HFFc6 (cell line): Measurements from ENCODE around the gene COL4A1. TPM values are rescaled to one million over a fixed set of nuclear protein-coding genes. Genes with fewer than 3 reads are reported as not detected.
A peak's percentile ranks its signal among the peaks of the same experiment; 100 is the strongest.

ENCODE experiments used
- DNase-seq: peaks from one replicate; pipeline ENCODE4 v3.0.0-alpha.2; 2018
- H3K27ac Mint-ChIP-seq: 2 replicates; pipeline ENCODE4 v1.8.0; 2020; ENCODE audit warnings: mild to moderate bottlenecking, mixed read lengths
- H3K27me3 Mint-ChIP-seq: 2 replicates; pipeline ENCODE4 v1.8.0; 2021; ENCODE audit warnings: mild to moderate bottlenecking, moderate library complexity, mixed read lengths; ENCODE audit not compliant: insufficient read depth
- H3K36me3 Mint-ChIP-seq: 2 replicates; pipeline ENCODE4 v1.8.0; 2021; ENCODE audit warnings: low read depth, mixed read lengths
- H3K4me1 Mint-ChIP-seq: 2 replicates; pipeline ENCODE4 v1.8.0; 2020; ENCODE audit warnings: low read depth, mixed read lengths
- H3K4me3 Mint-ChIP-seq: 2 replicates; pipeline ENCODE4 v1.8.0; 2020; ENCODE audit warnings: mild to moderate bottlenecking, moderate library complexity, mixed read lengths
- H3K9me3 Mint-ChIP-seq: 2 replicates; pipeline ENCODE4 v1.8.0; 2020; ENCODE audit warnings: mild to moderate bottlenecking, mixed read lengths
- CTCF ChIP-seq: fragments of 200-600 bp; sonication (generic); IDR thresholded peaks from 2 replicates; pipeline ENCODE4 v1.5.0; 2021; ENCODE audit warnings: antibody characterized with exemption, mild to moderate bottlenecking
- total RNA-seq, 6 experiments: library from RNA; stranded (reverse); fragmentation: NEBNext Ultra II Directional; extraction: Animal tissue kit (Norgen Biotek cat#: 25700); gene quantifications; 2 replicates in 1 of 6; 3 replicates in 5 of 6; pipeline ENCODE4 v1.2.3, GENCODE V29; 2021

COL4A1 gene
- total RNA-seq, 6 experiments from 2014 or later: 137 to 328 (median 148) TPM

- no peak for TF ChIP-seq CTCF
- Mint-ChIP-seq H3K9me3 (no peaks in the 10 kb centered on the region), H3K27ac (peak overlapping the region; percentile 64), H3K4me3 (peak overlapping the region; percentile 66), H3K4me1 (peaks cover 72% of the 10 kb centered on the region), H3K36me3 (peaks cover 15% of the 10 kb centered on the region; the same call in 1 of the 2 replicates), H3K27me3 (no peaks in the 10 kb centered on the region; the same call in 1 of the 2 replicates)
- DNase-seq: no peak
Observed at GRCh38 chr13:110259651-110260050, 47.3 kb downstream of the COL4A1 start.

- no peak for TF ChIP-seq CTCF
- Mint-ChIP-seq H3K9me3 (no peaks in the 10 kb centered on the region), H3K4me3 (peak overlapping the region; percentile 66), H3K27ac (peak overlapping the region; percentile 64), H3K36me3 (peaks cover 15% of the 10 kb centered on the region; the same call in 1 of the 2 replicates), H3K27me3 (no peaks in the 10 kb centered on the region; the same call in 1 of the 2 replicates), H3K4me1 (peaks cover 72% of the 10 kb centered on the region)
- peak; percentile 8 for DNase-seq
Observed at GRCh38 chr13:110258876-110259631, 47.9 kb downstream of the COL4A1 start.

- DNase-seq: no peak
- Mint-ChIP-seq H3K27me3 (no peaks in the 10 kb centered on the region; the same call in 1 of the 2 replicates), H3K4me1 (peaks cover 62% of the 10 kb centered on the region), H3K27ac (no peak overlapping the region), H3K36me3 (peaks cover 15% of the 10 kb centered on the region; the same call in 1 of the 2 replicates), H3K4me3 (no peak overlapping the region), H3K9me3 (no peaks in the 10 kb centered on the region)
- TF ChIP-seq CTCF: no peak
Observed at GRCh38 chr13:110257408-110257807, 49.5 kb downstream of the COL4A1 start.

- Mint-ChIP-seq H3K27me3 (no peaks in the 10 kb centered on the region; the same call in 1 of the 2 replicates), H3K9me3 (no peaks in the 10 kb centered on the region), H3K4me3 (no peak overlapping the region), H3K27ac (no peak overlapping the region), H3K36me3 (peaks cover 15% of the 10 kb centered on the region; the same call in 1 of the 2 replicates), H3K4me1 (peaks cover 62% of the 10 kb centered on the region)
- DNase-seq: no peak
- no peak for TF ChIP-seq CTCF
Observed at GRCh38 chr13:110256126-110256905, 50.6 kb downstream of the COL4A1 start.

GRCh38 chr13:110254751-110255553 is 52.0 kb downstream of the COL4A1 start:
- H3K9me3 Mint-ChIP-seq: no peaks in the 10 kb centered on the region
- no peak for DNase-seq
- no peak for TF ChIP-seq CTCF
- peaks cover 13% of the 10 kb centered on the region; the same call in 1 of the 2 replicates for H3K36me3 Mint-ChIP-seq
- H3K27me3 Mint-ChIP-seq: no peaks in the 10 kb centered on the region; the same call in 1 of the 2 replicates
- peak overlapping the region; percentile 77 for H3K27ac Mint-ChIP-seq
- peaks cover 69% of the 10 kb centered on the region for H3K4me1 Mint-ChIP-seq
- H3K4me3 Mint-ChIP-seq: no peak overlapping the region
